C4-2B (cell line): Measurements from ENCODE around the gene PABPC4L.
"Not testable (repeated sequence)": the region's sequence is repeated elsewhere in the genome, so short reads cannot be mapped to it uniquely, and the experiment has no call there.

Experiments used
- H3K27ac ChIP-seq: fragments of 450-650 bp; 2 replicates; pipeline ENCODE4 v1.5.1; 2017
- ZFX ChIP-seq: fragments of 450-650 bp; IDR thresholded peaks from 2 replicates; pipeline ENCODE4 v1.6.1; 2017
- TF ChIP-seq, protein P1 (sequence below): fragments of 450-650 bp; conservative IDR thresholded peaks from 2 replicates; pipeline ENCODE4 v1.5.1; 2017; ENCODE audit warnings: mild to moderate bottlenecking

PABPC4L gene

DNA sequence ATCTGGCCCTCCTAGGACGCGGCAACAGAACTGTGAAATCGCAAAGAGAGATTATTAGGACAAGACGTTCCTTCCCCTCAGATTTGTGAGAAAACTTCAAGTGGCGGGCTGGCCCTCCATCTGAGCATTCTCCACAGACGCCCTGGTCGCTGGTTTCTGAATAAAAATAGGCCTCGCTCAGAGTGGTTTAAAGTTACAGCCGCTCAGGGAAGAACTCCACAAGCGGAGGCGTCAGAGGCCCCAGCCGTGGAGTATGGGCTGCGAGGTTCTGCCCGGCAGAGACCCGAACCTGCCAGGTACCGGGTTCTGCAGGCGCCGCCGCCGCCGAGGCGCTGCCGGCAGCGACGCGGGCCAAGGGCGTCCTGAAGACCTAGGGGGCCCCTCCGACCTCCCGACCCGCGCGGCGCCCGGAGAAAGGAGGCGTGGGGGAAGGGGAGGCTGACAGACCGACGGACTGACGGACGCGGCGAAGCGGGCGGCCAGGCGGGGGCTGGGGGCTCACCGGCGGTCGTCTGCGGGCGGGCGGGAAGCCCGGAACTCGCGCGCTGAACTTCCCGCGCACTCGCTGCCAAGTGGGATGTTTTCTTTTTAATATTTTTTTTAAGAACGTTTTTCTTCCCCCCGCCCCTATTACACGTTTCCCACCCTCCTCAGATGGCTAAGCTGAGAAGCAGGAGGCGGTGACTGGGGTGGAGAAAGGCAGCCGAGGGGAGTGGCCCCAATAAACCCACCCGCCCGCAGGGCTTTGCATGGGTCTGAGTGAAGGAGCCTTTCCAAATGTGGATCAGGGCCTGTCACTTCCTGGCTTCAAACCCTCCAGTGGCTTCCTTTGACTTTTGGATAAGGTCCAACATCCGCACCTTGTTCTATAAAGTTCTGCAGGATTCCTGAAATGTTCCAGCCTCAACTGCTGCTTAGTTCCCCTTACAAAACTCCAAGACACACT lies at the start of gene PABPC4L:
PABPC4L (minus strand) TSS at position 574 of the 946 bp plus-strand sequence. CDS start 770 bp downstream, outside the sequence.
- no peak within 1 kb of the TSS for H3K27ac ChIP-seq

DNA sequence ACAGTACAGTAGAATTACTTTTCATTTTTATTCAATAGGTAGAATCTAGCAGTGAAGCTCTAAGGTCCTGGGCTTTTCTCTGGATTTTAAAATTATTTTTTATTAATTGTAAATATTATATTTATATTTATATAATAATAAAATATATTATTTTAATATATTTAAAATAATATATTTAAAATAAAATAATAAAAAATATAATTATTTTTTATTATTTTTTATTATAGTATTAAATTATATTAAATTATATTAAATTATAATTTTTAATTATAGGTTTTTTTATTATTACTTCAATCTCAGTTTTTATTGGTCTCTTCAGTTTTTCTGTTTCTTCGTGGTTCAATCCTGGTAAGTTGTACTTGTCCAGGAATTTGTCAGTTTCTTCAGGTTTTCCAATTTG lies 49.7 kb upstream of the PABPC4L start:
- H3K27ac ChIP-seq = no peak overlapping the region

More for the DNA sequence above, at the start of gene PABPC4L:
- TF ChIP-seq, protein P1, sequence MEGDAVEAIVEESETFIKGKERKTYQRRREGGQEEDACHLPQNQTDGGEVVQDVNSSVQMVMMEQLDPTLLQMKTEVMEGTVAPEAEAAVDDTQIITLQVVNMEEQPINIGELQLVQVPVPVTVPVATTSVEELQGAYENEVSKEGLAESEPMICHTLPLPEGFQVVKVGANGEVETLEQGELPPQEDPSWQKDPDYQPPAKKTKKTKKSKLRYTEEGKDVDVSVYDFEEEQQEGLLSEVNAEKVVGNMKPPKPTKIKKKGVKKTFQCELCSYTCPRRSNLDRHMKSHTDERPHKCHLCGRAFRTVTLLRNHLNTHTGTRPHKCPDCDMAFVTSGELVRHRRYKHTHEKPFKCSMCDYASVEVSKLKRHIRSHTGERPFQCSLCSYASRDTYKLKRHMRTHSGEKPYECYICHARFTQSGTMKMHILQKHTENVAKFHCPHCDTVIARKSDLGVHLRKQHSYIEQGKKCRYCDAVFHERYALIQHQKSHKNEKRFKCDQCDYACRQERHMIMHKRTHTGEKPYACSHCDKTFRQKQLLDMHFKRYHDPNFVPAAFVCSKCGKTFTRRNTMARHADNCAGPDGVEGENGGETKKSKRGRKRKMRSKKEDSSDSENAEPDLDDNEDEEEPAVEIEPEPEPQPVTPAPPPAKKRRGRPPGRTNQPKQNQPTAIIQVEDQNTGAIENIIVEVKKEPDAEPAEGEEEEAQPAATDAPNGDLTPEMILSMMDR = no peak
- no peak for TF ChIP-seq ZFX

DNA sequence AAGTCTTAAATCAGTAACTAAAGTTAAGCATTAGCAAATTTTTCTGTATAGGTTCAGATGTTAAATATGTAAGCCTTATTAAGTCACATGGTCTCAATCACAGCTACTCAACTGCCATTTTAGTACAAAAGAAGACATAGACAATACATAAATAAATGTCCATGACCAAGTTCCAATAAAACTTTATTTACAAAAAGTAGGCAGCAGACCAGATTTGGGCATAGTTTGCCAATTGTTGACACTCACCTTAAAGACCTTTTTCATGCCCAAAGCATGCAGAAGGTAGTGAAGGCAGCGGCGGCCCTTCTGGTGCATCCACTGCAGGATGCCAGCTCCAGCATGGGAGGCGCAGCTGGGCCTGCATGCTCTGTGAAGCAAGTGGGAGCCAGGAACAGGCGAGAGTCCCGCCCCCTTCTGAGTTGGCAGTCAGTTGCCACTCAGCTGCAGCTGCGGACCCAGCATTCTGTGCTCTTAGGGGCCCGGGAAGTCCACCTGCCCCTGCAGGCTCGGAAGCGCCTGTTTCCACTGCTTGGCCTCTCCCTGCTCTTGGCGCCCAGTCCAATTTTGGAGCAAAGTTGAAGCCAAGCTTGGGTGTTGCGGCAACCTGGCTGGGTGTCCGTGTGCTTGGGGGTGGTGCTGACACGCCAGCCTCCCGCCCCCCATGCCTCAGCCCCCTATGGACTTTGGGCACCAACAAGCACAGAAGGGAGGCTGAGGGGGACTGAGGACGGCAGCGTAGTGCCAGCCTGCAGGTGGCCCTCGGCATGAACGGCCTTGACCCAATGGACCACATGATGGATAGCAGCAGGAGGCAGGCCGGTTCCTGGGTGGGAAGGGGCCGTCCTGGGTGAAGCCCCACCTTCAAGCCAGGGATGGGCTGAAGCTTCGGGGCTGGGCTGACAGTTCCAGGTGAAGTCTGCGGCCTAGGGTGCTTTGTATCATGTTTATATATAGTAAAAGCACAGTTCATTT lies 42.4 kb upstream of the PABPC4L start:
- no peak overlapping the region for H3K27ac ChIP-seq
- TF ChIP-seq, protein P1 = no peak

More for the DNA sequence above, 49.7 kb upstream of the PABPC4L start:
- TF ChIP-seq, protein P1 = no peak
- no peak for TF ChIP-seq ZFX

DNA sequence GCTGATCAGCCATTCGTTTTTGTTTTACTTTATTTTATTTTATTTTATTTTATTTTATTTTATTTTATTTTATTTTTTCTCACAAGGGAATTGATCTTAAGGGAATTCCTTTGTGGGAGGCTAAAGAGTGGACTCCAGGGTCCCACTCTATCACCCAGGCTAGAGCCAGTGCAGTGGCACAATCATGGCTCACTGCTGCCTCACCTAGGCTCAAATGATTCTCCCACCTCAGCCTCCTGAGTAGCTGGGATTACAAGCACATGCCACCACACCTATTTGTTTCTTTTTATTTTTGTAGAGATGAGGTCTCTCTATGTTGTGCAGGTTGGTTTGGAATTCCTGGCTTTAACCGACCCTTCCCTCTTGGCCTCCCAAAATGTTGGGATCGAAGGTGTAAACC lies 17.5 kb upstream of the PABPC4L start:
- TF ChIP-seq, protein P1 = no peak
- TF ChIP-seq ZFX = no peak
- H3K27ac ChIP-seq = no peak overlapping the region

DNA sequence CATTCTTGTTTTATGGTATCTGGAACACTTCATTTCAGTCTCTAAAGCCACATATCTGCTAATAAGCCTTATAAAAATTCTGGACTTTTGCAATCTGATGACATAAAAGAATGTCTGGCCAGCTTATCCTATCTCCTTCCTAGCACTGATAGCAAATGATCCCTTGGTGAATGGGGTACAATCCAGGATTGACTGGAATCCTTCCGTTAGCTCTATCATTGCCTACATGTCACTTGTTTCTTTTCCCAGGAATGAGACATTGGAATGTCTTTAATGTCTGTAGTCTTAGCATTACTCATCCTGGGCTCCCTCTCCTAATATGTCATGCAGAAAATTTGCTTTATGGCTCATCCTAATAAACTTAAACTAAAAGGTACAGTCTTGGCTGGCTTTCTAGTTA lies 14.8 kb upstream of the PABPC4L start:
- no peak overlapping the region for H3K27ac ChIP-seq
- TF ChIP-seq ZFX = no peak
- TF ChIP-seq, protein P1 = no peak

DNA sequence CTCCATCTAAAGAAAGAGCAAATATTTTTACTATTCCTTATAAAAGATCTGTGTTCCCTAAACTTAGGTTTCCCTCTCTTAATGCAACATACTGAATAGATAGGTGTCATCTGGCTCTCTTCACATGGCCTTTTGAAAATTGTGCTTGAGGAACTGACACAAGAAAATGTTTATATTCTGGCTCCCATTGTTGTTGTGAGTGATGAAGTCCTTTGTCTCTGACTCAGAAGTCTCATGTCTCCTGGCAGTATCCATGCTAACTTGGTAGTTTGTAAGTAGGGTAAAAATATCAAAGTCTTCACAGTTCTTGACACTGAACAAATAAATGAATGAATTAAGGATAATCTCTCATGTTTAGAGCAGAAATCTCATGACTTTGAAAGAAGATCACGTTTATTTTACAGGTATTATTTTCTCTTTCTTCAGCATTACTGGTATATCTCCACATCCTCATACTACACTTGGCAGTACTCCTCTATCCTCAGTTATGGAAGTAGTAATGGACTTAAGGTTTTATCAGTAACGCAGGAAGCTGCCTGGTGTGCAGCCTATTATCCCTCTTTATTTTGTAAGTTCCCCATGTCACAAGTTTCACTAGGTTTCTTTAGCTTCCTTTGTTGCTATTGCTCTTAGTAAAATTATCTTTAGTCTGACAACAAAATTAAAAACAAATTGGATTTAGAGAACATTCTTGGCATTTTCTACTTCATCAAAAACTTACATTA lies 14.2 kb upstream of the PABPC4L start:
- H3K27ac ChIP-seq = no peak overlapping the region
- TF ChIP-seq ZFX = no peak
- TF ChIP-seq, protein P1 = no peak

DNA sequence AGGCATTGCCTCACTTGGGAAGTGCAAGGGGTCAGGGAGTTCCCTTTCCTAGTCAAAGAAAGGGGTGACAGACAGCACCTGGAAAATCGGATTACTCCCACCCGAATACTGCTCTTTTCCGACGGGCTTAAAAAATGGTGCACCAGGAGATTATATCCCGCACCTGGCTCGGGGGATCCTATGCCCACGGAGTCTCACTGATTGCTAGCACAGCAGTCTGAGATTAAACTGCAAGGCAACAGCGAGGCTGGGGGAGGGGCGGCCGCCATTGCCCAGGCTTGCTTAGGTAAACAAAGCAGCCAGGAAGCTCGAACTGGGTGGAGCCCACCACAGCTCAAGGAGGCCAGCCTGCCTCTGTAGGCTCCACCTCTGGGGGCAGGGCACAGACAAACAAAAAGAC lies 6.4 kb upstream of the PABPC4L start:
- H3K27ac ChIP-seq = not testable (repeated sequence)
